D721Med (cell line): Measurements from ENCODE around the gene NOS1AP.

Experiments
- DNase-seq: peaks from one replicate; pipeline ENCODE4 v3.0.0; 2011; ENCODE audit warnings: low spot score; ENCODE audit not compliant: insufficient read length
- FAIRE-seq: peaks from 2 replicates; lab custom pipeline; 2011; peaks lifted over from hg19 to GRCh38; lab: Jason Lieb, UNC
- CTCF ChIP-seq: IDR thresholded peaks from 2 replicates; pipeline ENCODE4 v1.5.1; 2012; ENCODE audit warnings: mild to moderate bottlenecking, control low read depth; ENCODE audit not compliant: insufficient read depth; ENCODE audit errors: missing control alignments

The NOS1AP gene

GRCh38 chr1:162142968-162143367, 73.5 kb downstream of the NOS1AP start:
- no peak for TF ChIP-seq CTCF
- DNase-seq (no peak), FAIRE-seq (no peak)

GRCh38 chr1:162144268-162144667, 74.8 kb downstream of the NOS1AP start:
- FAIRE-seq: no peak
- TF ChIP-seq CTCF: no peak
- DNase-seq: no peak

GRCh38 chr1:162144853-162145252, 75.4 kb downstream of the NOS1AP start:
- FAIRE-seq: no peak
- no peak for TF ChIP-seq CTCF
- DNase-seq: no peak

GRCh38 chr1:162145280-162145965, 75.9 kb downstream of the NOS1AP start:
- no peak for TF ChIP-seq CTCF
- no peak for FAIRE-seq
- DNase-seq: no peak

- DNase-seq (no peak), FAIRE-seq (no peak)
- no peak for TF ChIP-seq CTCF
These were observed 76.6 kb downstream of the NOS1AP start for GRCh38 chr1:162145966-162146696.

- FAIRE-seq (no peak), DNase-seq (no peak)
- no peak for TF ChIP-seq CTCF
These were observed 78.3 kb downstream of the NOS1AP start for GRCh38 chr1:162147760-162148159.

- no peak for TF ChIP-seq CTCF
- FAIRE-seq (no peak), DNase-seq (no peak)
These were observed 80.6 kb downstream of the NOS1AP start for GRCh38 chr1:162150112-162150511.
